Superior temporal gyrus (tissue), 1 donor: ENCODE results near the gene RNF212.
A peak's percentile ranks its signal among the peaks of the same experiment; 100 is the strongest.
"Not testable (repeated sequence)": the region's sequence is repeated elsewhere in the genome, so short reads cannot be mapped to it uniquely, and the experiment has no call there.

ENCODE experiments used
- DNase-seq: peaks from one replicate; pipeline ENCODE4 v3.0.0-alpha.2; 2016; ENCODE audit errors: extremely low spot score

The RNF212 gene

GRCh38 chr4:1048773-1049590 is 64.4 kb downstream of the RNF212 start:
- no peak for DNase-seq

GRCh38 chr4:1047976-1048772 is 65.2 kb downstream of the RNF212 start:
- DNase-seq = no peak

GRCh38 chr4:1047106-1047975 is 66.0 kb downstream of the RNF212 start:
- DNase-seq = no peak

- DNase-seq = not testable (repeated sequence)
Measured at GRCh38 chr4:1046581-1047011, 66.8 kb downstream of the RNF212 start.

- DNase-seq = no peak
Measured at GRCh38 chr4:1045595-1046201, 67.7 kb downstream of the RNF212 start.

GRCh38 chr4:1045193-1045594 is 68.2 kb downstream of the RNF212 start:
- DNase-seq = no peak

GRCh38 chr4:1044469-1045192 is 68.7 kb downstream of the RNF212 start:
- no peak for DNase-seq

GRCh38 chr4:1043651-1044468 is 69.5 kb downstream of the RNF212 start:
- DNase-seq = peak; percentile 70

GRCh38 chr4:1043162-1043561 is 70.2 kb downstream of the RNF212 start:
- no peak for DNase-seq

GRCh38 chr4:1042352-1043055 is 70.9 kb downstream of the RNF212 start:
- DNase-seq = no peak

- DNase-seq = no peak
Measured at GRCh38 chr4:1041936-1042330, 71.4 kb downstream of the RNF212 start.

GRCh38 chr4:1041147-1041935 is 72.0 kb downstream of the RNF212 start:
- DNase-seq = peak; percentile 33

- no peak for DNase-seq
Measured at GRCh38 chr4:1040344-1041146, 72.8 kb downstream of the RNF212 start.

GRCh38 chr4:1039493-1040343 is 73.6 kb downstream of the RNF212 start:
- DNase-seq = no peak

GRCh38 chr4:1038948-1039492 is 74.3 kb downstream of the RNF212 start:
- no peak for DNase-seq
